Colonic mucosa (tissue), 4 donors: ENCODE measurements around the gene PSMB3. TPM values are rescaled to one million over a fixed set of nuclear protein-coding genes. Genes with fewer than 3 reads are reported as not detected.
"Not testable (repeated sequence)": the region's sequence is repeated elsewhere in the genome, so short reads cannot be mapped to it uniquely, and the experiment has no call there.

Experiments used
- DNase-seq: peaks from one replicate; pipeline ENCODE4 v3.0.0-alpha.2; 2020
- H3K27ac ChIP-seq: fragments of 200-600 bp; one replicate; pipeline ENCODE4 v1.8.0; 2021
- H3K27me3 ChIP-seq: fragments of 200-600 bp; one replicate; pipeline ENCODE4 v1.8.0; 2021
- H3K36me3 ChIP-seq: fragments of 200-600 bp; one replicate; pipeline ENCODE4 v1.8.0; 2021
- H3K4me1 ChIP-seq: fragments of 200-600 bp; one replicate; pipeline ENCODE4 v1.8.0; 2021; ENCODE audit warnings: mild to moderate bottlenecking
- H3K4me3 ChIP-seq: fragments of 200-600 bp; one replicate; pipeline ENCODE4 v1.8.0; 2021
- H3K9ac ChIP-seq, 2 donors: one replicate each; pipeline ENCODE4 v1.7.0; 2013; ENCODE audit warnings: control low read depth in 2 of 2, low read depth in 2 of 2, low read length in 2 of 2
- H3K9me3 ChIP-seq: fragments of 200-600 bp; one replicate; pipeline ENCODE4 v1.8.0; 2021
- intact Hi-C: fragments of 100-400 bp; cut with DNase I; formaldehyde crosslinking; loops from one replicate; pipeline ENCODE4 v1.14.1; 2022
- total RNA-seq, 2 donors: library from RNA; stranded (reverse); fragmentation: NEBNext Ultra II Directional in 1 of 2; extraction: Animal tissue kit (Norgen Biotek cat#: 25700) in 1 of 2; gene quantifications; one replicate each; pipeline ENCODE4 v1.2.1, GENCODE V29; 2021
- TF ChIP-seq, protein P1 (sequence below): fragments of 200-600 bp; IDR thresholded peaks from one replicate; pipeline ENCODE4 v1.8.0; 2022; ENCODE audit warnings: antibody characterized with exemption, mild to moderate bottlenecking
- donor health status: healthy.
- donor health status: DM: no; HTN: no; CAD: no.
- donor health status: DM: no; HTN: no; CAD: no.

PSMB3 gene
- total RNA-seq, 2 donors from 2014 or later, result 160 to 253 TPM

DNA sequence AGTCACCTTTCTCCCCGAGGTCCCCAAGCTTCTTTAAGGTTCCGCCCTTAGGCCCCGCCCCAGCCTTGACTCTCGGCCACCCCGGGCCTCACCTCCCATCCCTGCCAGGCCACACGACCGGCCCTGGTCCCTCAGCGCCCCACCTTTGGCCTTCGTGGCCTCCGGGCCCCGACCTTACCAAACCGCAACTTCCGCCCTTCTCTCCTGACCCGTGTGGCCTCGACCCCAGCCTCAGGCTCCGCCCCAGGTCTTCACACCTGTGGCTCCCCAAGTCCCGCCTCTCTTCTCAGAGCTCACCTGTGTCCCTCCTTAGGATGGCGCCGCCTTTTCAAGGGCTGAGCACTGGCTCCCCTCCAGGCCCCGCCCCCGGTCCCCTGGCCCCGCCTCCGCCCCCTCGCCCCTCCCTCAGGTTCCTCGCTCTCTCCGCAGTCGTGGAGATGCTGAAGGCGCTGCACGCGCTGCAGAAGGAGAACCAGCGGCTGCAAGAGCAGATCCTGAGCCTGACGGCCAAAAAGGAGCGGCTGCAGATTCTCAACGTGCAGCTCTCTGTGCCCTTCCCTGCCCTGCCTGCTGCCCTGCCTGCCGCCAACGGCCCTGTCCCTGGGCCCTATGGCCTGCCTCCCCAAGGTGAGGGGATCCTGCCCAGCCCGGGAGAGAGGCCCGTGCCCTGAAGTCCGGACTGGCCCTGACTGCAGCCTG lies 32.4 kb upstream of the PSMB3 start:
- H3K27me3 ChIP-seq, result no peaks in the 10 kb centered on the region
- intact Hi-C loops, result no loop called here
- H3K36me3 ChIP-seq, result no peaks in the 10 kb centered on the region

DNA sequence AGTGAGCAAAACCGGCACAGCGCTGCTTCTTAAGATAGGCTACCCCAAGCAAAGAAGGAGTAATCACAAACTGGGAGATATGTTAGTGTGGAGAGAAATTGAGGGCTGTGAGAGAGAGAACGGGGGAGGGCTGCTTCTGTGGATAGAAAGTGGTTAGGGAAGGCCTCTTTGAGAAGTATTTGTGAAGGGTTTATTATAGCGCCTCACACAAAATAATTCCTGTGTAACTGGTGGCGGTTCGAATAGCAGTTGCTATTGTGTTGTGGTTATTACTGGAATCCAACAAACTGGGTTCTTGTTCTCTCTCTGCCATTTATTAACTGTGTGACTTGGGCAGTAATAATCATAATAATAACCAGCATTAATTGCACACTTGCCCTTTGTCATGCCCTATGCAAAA lies 31.6 kb upstream of the PSMB3 start:
- Histone ChIP-seq H3K27me3 (no peaks in the 10 kb centered on the region), H3K36me3 (no peaks in the 10 kb centered on the region), H3K27ac (no peak overlapping the region), H3K4me3 (no peak overlapping the region), H3K4me1 (peaks cover 10% of the 10 kb centered on the region), H3K9ac (no peak overlapping the region), H3K9me3 (no peaks in the 10 kb centered on the region)
- TF ChIP-seq, protein P1, sequence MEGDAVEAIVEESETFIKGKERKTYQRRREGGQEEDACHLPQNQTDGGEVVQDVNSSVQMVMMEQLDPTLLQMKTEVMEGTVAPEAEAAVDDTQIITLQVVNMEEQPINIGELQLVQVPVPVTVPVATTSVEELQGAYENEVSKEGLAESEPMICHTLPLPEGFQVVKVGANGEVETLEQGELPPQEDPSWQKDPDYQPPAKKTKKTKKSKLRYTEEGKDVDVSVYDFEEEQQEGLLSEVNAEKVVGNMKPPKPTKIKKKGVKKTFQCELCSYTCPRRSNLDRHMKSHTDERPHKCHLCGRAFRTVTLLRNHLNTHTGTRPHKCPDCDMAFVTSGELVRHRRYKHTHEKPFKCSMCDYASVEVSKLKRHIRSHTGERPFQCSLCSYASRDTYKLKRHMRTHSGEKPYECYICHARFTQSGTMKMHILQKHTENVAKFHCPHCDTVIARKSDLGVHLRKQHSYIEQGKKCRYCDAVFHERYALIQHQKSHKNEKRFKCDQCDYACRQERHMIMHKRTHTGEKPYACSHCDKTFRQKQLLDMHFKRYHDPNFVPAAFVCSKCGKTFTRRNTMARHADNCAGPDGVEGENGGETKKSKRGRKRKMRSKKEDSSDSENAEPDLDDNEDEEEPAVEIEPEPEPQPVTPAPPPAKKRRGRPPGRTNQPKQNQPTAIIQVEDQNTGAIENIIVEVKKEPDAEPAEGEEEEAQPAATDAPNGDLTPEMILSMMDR, result no peak
- DNase-seq, result no peak
- intact Hi-C loops, result no loop called here

More for the DNA sequence above, 32.4 kb upstream of the PSMB3 start:
- no peak overlapping the region for H3K27ac ChIP-seq
- no peak for DNase-seq
- TF ChIP-seq, protein P1, result no peak
- no peak overlapping the region for H3K4me3 ChIP-seq
- peaks cover 8% of the 10 kb centered on the region for H3K4me1 ChIP-seq
- H3K9ac ChIP-seq, result no peak overlapping the region
- no peaks in the 10 kb centered on the region for H3K9me3 ChIP-seq

DNA sequence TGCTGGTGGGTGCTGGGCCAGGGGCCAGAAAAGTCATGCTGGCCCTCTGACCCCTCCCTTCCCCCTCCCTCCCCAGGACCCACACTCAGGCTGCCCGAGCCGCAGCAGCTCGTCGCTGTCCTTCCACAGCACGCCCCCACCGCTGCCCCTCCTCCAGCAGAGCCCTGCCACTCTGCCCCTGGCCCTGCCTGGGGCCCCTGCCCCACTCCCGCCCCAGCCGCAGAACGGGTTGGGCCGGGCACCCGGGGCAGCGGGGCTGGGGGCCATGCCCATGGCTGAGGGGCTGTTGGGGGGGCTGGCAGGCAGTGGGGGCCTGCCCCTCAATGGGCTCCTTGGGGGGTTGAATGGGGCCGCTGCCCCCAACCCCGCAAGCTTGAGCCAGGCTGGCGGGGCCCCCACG lies 30.7 kb upstream of the PSMB3 start:
- H3K36me3 ChIP-seq, result no peaks in the 10 kb centered on the region
- no peak for DNase-seq
- H3K27me3 ChIP-seq, result no peaks in the 10 kb centered on the region
- no peaks in the 10 kb centered on the region for H3K9me3 ChIP-seq
- H3K27ac ChIP-seq, result no peak overlapping the region
- no peak overlapping the region for H3K9ac ChIP-seq
- intact Hi-C loops, result no loop called here
- H3K4me3 ChIP-seq, result no peak overlapping the region
- H3K4me1 ChIP-seq, result peaks cover 10% of the 10 kb centered on the region
- TF ChIP-seq, protein P1, result no peak

DNA sequence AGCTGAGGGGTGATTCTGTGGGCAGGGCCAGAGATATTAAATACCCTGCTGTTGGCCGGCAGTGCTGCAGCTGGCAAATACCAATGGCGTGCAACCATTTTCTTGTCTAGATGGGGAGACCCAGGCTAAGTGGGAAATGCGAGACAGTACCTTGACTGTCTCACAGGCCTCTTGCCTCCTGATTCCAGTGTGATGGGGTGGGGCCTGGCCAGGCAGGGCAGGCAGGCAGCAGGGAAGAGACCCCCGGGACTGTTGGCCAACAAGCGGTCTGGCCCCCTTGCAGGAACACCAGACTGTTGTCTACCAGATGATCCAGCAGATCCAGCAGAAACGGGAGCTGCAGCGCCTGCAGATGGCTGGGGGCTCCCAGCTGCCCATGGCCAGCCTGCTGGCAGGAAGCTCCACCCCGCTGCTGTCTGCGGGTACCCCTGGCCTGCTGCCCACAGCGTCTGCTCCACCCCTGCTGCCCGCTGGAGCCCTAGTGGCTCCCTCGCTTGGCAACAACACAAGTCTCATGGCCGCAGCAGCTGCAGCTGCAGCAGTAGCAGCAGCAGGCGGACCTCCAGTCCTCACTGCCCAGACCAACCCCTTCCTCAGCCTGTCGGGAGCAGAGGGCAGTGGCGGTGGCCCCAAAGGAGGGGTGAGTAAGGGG lies 28.1 kb upstream of the PSMB3 start:
- Histone ChIP-seq H3K9ac (peak overlapping the region in 1 of 2 donors; percentile 24), H3K27ac (peak overlapping the region; percentile 22), H3K9me3 (no peaks in the 10 kb centered on the region), H3K36me3 (no peaks in the 10 kb centered on the region), H3K4me3 (no peak overlapping the region), H3K4me1 (peaks cover 14% of the 10 kb centered on the region), H3K27me3 (no peaks in the 10 kb centered on the region)
- intact Hi-C loops, result no loop called here
- DNase-seq, result peak; percentile 72
- TF ChIP-seq, protein P1, result no peak

DNA sequence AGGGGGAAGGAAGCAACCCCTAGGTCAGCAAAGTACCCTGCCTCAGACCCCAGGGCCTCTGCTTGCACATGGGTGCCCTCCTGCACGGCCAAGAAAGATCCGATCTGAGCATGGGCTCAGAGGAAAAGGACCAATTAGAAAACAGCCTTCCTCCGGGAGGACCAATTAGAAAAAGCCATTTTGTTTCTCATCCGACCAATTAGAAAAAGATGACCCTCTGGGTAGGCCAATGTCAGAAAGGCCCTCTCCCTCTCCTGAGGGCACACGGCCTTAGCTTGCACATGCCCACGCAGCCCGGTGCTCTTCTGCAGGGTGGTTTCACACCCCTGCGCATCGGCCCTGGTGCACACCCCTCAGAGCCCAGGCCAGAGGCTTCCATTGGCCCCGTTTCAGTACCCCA lies 27.5 kb upstream of the PSMB3 start:
- H3K27me3 ChIP-seq, result no peaks in the 10 kb centered on the region
- TF ChIP-seq, protein P1, result no peak
- no peak overlapping the region for H3K4me3 ChIP-seq
- DNase-seq, result no peak
- no peaks in the 10 kb centered on the region for H3K36me3 ChIP-seq
- H3K27ac ChIP-seq, result no peak overlapping the region
- peak overlapping the region in 1 of 2 donors; percentile 14 for H3K9ac ChIP-seq
- intact Hi-C loops, result no loop called here
- no peaks in the 10 kb centered on the region for H3K9me3 ChIP-seq
- H3K4me1 ChIP-seq, result peaks cover 17% of the 10 kb centered on the region

DNA sequence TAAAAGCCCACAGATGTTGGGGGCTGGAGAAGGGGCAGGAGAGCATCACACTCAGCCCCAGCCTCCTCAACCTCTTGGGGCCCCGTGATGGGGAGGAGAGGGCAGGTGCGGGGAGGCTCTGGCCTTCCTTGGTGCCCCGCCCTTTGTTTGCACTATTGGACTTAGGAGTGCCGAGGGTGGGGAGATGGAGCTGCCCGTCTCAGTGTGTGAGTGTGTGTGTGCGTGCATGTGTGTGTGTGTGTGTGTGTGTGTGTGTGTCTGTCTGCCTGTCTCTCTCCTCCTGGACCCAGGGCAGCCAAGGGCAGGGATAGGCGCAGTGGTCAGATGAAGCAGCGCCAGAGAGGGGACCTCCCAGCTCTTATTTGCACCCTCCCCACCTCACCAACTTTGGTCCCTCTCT lies 26.4 kb upstream of the PSMB3 start:
- H3K4me3 ChIP-seq, H3K27ac ChIP-seq, H3K9me3 ChIP-seq, H3K27me3 ChIP-seq, intact Hi-C loops, H3K36me3 ChIP-seq, H3K9ac ChIP-seq: not testable (repeated sequence)
- peaks cover 17% of the 10 kb centered on the region for H3K4me1 ChIP-seq
- peak; percentile 82 for DNase-seq
